ENCODE measurements around the gene PTPN21.
A peak's percentile ranks its signal among the peaks of the same experiment; 100 is the strongest.

Gene PTPN21

DNA sequence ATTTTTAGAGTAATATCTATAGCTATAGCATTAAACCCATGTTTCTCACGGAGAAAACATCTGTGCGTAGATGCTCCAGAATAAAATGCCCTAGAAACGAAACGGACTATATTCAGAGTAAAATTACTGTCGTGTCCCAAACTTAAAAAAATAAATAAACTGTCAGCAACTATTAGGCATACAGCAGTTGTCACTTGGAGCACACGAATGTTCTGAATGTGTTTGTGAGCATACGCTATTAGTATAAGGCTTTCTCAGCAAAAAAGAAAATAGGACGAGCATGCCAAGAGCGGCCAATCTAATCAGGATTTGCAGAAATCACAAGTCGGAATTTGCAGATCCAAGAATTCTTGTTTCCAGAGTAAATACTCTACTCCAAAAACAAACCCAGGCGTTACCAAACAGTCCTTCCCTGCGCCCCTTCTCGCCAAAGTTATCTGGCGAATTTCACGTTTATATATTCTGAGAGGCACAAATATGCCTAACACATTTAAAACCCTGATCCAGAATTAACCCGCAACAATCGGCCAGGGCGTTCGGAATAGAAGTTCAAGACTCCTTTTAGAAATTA, 836 bp downstream of the PTPN21 start:
- H3K36me3 ChIP-seq (ENCODE audit: control insufficient read depth in 1 of 2, insufficient read depth in 2 of 2, low read length in 2 of 2), result peaks cover 13 to 17% of the 10 kb centered on the region in 2 experiments
- peaks cover 9% of the 10 kb centered on the region for H3K79me1 ChIP-seq (ENCODE audit: low read length)
- H3K79me2 ChIP-seq (ENCODE audit: control insufficient read depth, insufficient read depth, low read length, poor library complexity), result peaks cover 5% of the 10 kb centered on the region
- H3K23ac ChIP-seq (ENCODE audit: low read length), result no peak overlapping the region
- H3K14ac ChIP-seq (ENCODE audit: low read length), result peak overlapping the region; percentile 97
- peak overlapping the region; percentile 84 for H3K4me3 ChIP-seq (ENCODE audit: low read depth, low read length)
- no CpG with 5 or more reads among the region's 19 CpGs for WGBS (ENCODE audit: extremely low coverage, insufficient coverage, insufficient read length)
- H4K91ac ChIP-seq (ENCODE audit: low read depth, low read length), result peak overlapping the region; percentile 98
- H3K27ac ChIP-seq (ENCODE audit: low read depth, low read length), result peak overlapping the region; percentile 99
- peaks cover 6 to 7% of the 10 kb centered on the region in 2 experiments for H3K4me1 ChIP-seq (ENCODE audit: control insufficient read depth in 1 of 2, insufficient read depth in 2 of 2, low read length in 2 of 2)
- no peak for DNase-seq
- H2AFZ ChIP-seq (ENCODE audit: insufficient read depth, low read length, poor library complexity), result no peak overlapping the region
- no peaks in the 10 kb centered on the region for H3K27me3 ChIP-seq (ENCODE audit: insufficient read depth, low read length)
- H4K12ac ChIP-seq (ENCODE audit: low read depth, low read length), result peak overlapping the region; percentile 97
- peak overlapping the region; percentile 72 for H3K4ac ChIP-seq (ENCODE audit: low read depth, low read length)
- H3K18ac ChIP-seq (ENCODE audit: low read length), result peak overlapping the region; percentile 99
- H2AK5ac ChIP-seq (ENCODE audit: low read length), result peak overlapping the region; percentile 23
- H2BK12ac ChIP-seq (ENCODE audit: low read length), result no peak overlapping the region
- no peaks in the 10 kb centered on the region for H3K9me3 ChIP-seq (ENCODE audit: insufficient read depth, low read depth, low read length)
- H2BK5ac ChIP-seq (ENCODE audit: low read depth, low read length, poor library complexity), result peak overlapping the region; percentile 88
- H3K9ac ChIP-seq (ENCODE audit: low read length), result peak overlapping the region; percentile 85
- peak overlapping the region; percentile 97 for H4K8ac ChIP-seq (ENCODE audit: low read depth, low read length)
- peak overlapping the region; percentile 57 for H3K4me2 ChIP-seq (ENCODE audit: low read length)
- peak overlapping the region; percentile 96 for H2BK120ac ChIP-seq (ENCODE audit: insufficient read depth, low read length, poor library complexity)

DNA sequence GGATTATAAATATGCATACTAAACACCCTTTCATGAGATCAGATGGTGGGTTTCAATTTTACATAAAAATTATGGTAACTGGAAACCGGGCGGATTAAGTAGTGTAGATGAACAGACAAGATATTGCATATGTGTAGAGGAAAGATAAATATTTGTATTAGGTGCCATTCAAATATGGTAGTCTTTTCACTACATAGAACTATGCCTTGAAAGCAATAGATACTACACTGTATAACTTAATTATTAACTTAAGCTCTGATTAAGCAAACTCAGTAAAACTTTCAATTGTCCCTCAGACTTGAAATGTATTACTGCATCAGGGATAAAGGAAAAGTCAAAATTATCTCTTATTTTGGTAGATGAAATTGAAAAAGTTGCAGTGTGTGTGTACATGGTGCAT, 1.9 kb downstream of the PTPN21 start:
- Histone ChIP-seq H3K9me3 (ENCODE audit: insufficient read depth, low read depth, low read length) (no peaks in the 10 kb centered on the region), H3K27ac (ENCODE audit: low read depth, low read length) (no peak overlapping the region), H4K12ac (ENCODE audit: low read depth, low read length) (no peak overlapping the region), H3K79me1 (ENCODE audit: low read length) (peaks cover 9% of the 10 kb centered on the region), H4K8ac (ENCODE audit: low read depth, low read length) (no peak overlapping the region), H3K79me2 (ENCODE audit: control insufficient read depth, insufficient read depth, low read length, poor library complexity) (peaks cover 5% of the 10 kb centered on the region), H3K4me1 (ENCODE audit: control insufficient read depth in 1 of 2, insufficient read depth in 2 of 2, low read length in 2 of 2) (peaks cover 6 to 7% of the 10 kb centered on the region in 2 experiments), H3K9ac (ENCODE audit: low read length) (no peak overlapping the region), H2BK120ac (ENCODE audit: insufficient read depth, low read length, poor library complexity) (no peak overlapping the region), H3K36me3 (ENCODE audit: control insufficient read depth in 1 of 2, insufficient read depth in 2 of 2, low read length in 2 of 2) (peaks cover 20 to 22% of the 10 kb centered on the region in 2 experiments), H3K27me3 (ENCODE audit: insufficient read depth, low read length) (no peaks in the 10 kb centered on the region), H2BK12ac (ENCODE audit: low read length) (no peak overlapping the region), H2AK5ac (ENCODE audit: low read length) (no peak overlapping the region), H3K14ac (ENCODE audit: low read length) (no peak overlapping the region), H3K4ac (ENCODE audit: low read depth, low read length) (no peak overlapping the region), H3K4me2 (ENCODE audit: low read length) (no peak overlapping the region), H3K18ac (ENCODE audit: low read length) (no peak overlapping the region), H3K23ac (ENCODE audit: low read length) (no peak overlapping the region), H4K91ac (ENCODE audit: low read depth, low read length) (no peak overlapping the region), H3K4me3 (ENCODE audit: low read depth, low read length) (no peak overlapping the region), H2BK5ac (ENCODE audit: low read depth, low read length, poor library complexity) (no peak overlapping the region), H2AFZ (ENCODE audit: insufficient read depth, low read length, poor library complexity) (no peak overlapping the region)
- WGBS (ENCODE audit: extremely low coverage, insufficient coverage, insufficient read length), result no CpG with 5 or more reads among the region's 2 CpGs
- DNase-seq, result no peak

DNA sequence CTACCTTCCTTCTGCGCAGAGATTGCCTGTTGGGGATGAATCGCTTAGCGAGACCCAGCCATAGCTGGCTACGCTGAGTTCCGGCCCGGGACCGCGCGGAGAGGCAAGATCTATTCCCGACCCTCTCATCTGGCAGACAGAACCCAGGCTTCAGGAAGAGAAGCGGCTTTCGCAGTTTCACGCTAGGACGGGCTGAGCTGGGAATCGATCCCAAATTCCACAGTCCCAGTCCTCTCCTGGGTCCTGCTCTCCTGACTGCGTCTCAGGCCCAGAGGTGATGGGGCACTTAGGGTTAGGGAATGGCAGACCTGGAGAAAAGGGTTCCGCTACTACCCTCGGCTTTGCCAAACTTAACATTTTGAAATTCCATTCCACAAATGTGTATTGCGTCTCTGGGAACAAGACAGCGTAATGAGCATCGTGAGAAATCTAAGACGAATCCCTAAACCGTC, 2.8 kb downstream of the PTPN21 start:
- Histone ChIP-seq H3K4me3 (ENCODE audit: low read depth, low read length) (no peak overlapping the region), H3K4me2 (ENCODE audit: low read length) (peak overlapping the region; percentile 53), H3K14ac (ENCODE audit: low read length) (no peak overlapping the region), H3K27ac (ENCODE audit: low read depth, low read length) (no peak overlapping the region), H3K9ac (ENCODE audit: low read length) (no peak overlapping the region), H2BK5ac (ENCODE audit: low read depth, low read length, poor library complexity) (peak overlapping the region; percentile 1), H3K27me3 (ENCODE audit: insufficient read depth, low read length) (no peaks in the 10 kb centered on the region), H3K18ac (ENCODE audit: low read length) (peak overlapping the region; percentile 8), H3K36me3 (ENCODE audit: control insufficient read depth in 1 of 2, insufficient read depth in 2 of 2, low read length in 2 of 2) (peaks cover 24 to 28% of the 10 kb centered on the region in 2 experiments), H3K79me2 (ENCODE audit: control insufficient read depth, insufficient read depth, low read length, poor library complexity) (peaks cover 5% of the 10 kb centered on the region), H2BK120ac (ENCODE audit: insufficient read depth, low read length, poor library complexity) (peak overlapping the region; percentile 3), H3K4me1 (ENCODE audit: control insufficient read depth in 1 of 2, insufficient read depth in 2 of 2, low read length in 2 of 2) (peaks cover 6 to 7% of the 10 kb centered on the region in 2 experiments), H4K91ac (ENCODE audit: low read depth, low read length) (no peak overlapping the region), H2AFZ (ENCODE audit: insufficient read depth, low read length, poor library complexity) (no peak overlapping the region), H4K12ac (ENCODE audit: low read depth, low read length) (no peak overlapping the region), H3K9me3 (ENCODE audit: insufficient read depth, low read depth, low read length) (no peaks in the 10 kb centered on the region), H2BK12ac (ENCODE audit: low read length) (no peak overlapping the region), H4K8ac (ENCODE audit: low read depth, low read length) (peak overlapping the region; percentile 27), H3K79me1 (ENCODE audit: low read length) (peaks cover 9% of the 10 kb centered on the region), H2AK5ac (ENCODE audit: low read length) (peak overlapping the region; percentile 19), H3K4ac (ENCODE audit: low read depth, low read length) (peak overlapping the region; percentile 56), H3K23ac (ENCODE audit: low read length) (no peak overlapping the region)
- WGBS (ENCODE audit: extremely low coverage, insufficient coverage, insufficient read length), result no CpG with 5 or more reads among the region's 23 CpGs
- DNase-seq, result no peak

DNA sequence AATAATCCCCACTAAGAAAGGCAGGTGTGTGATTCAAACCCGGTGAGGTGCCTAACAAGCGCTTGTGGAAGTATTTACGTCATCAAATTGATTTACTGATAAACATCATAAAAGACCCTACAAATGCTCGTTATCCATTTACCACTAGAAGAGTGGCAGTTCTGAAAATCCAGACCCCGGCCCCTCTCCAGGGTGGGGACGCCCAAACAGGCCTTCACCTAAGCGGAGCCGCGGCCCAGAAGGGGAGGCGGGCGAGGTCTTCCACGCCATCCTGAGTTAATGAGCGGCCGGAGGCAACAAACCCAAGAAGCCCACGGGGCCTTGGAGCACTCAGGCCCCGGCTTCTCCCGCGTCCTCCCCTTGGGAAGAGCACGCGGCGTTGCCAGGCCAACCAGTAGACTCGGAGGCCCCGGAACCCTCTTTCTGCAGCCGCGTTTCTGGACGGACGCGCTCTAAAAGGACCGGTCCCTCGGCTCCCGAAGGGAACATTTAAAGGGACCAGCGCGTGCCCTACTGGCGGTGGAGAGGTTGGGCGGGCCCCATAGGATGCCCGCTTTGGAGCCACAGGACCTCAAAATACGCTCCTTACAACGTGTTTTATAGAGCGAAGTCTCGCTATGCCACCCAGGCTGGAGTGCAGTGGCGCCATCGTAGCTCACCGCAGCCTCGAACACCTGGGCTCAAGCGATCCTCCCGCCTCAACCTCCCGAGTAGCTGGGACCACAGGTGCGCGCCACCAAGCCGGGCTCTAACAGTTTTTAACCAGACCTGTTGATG, 3.5 kb downstream of the PTPN21 start:
- Histone ChIP-seq H3K4ac (ENCODE audit: low read depth, low read length) (peak overlapping the region; percentile 50), H3K9ac (ENCODE audit: low read length) (no peak overlapping the region), H3K4me2 (ENCODE audit: low read length) (peak overlapping the region; percentile 53), H3K27me3 (ENCODE audit: insufficient read depth, low read length) (no peaks in the 10 kb centered on the region), H2AK5ac (ENCODE audit: low read length) (no peak overlapping the region), H3K18ac (ENCODE audit: low read length) (no peak overlapping the region), H3K79me1 (ENCODE audit: low read length) (peaks cover 9% of the 10 kb centered on the region), H3K36me3 (ENCODE audit: control insufficient read depth in 1 of 2, insufficient read depth in 2 of 2, low read length in 2 of 2) (peaks cover 24 to 28% of the 10 kb centered on the region in 2 experiments), H3K14ac (ENCODE audit: low read length) (no peak overlapping the region), H4K91ac (ENCODE audit: low read depth, low read length) (no peak overlapping the region), H2AFZ (ENCODE audit: insufficient read depth, low read length, poor library complexity) (no peak overlapping the region), H4K12ac (ENCODE audit: low read depth, low read length) (peak overlapping the region; percentile 39), H3K27ac (ENCODE audit: low read depth, low read length) (no peak overlapping the region), H2BK12ac (ENCODE audit: low read length) (no peak overlapping the region), H2BK5ac (ENCODE audit: low read depth, low read length, poor library complexity) (no peak overlapping the region), H3K4me1 (ENCODE audit: control insufficient read depth in 1 of 2, insufficient read depth in 2 of 2, low read length in 2 of 2) (peaks cover 6 to 7% of the 10 kb centered on the region in 2 experiments), H3K79me2 (ENCODE audit: control insufficient read depth, insufficient read depth, low read length, poor library complexity) (peaks cover 5% of the 10 kb centered on the region), H3K4me3 (ENCODE audit: low read depth, low read length) (peak overlapping the region; percentile 55), H3K9me3 (ENCODE audit: insufficient read depth, low read depth, low read length) (no peaks in the 10 kb centered on the region), H4K8ac (ENCODE audit: low read depth, low read length) (peak overlapping the region; percentile 32), H3K23ac (ENCODE audit: low read length) (no peak overlapping the region), H2BK120ac (ENCODE audit: insufficient read depth, low read length, poor library complexity) (no peak overlapping the region)
- no CpG with 5 or more reads among the region's 50 CpGs for WGBS (ENCODE audit: extremely low coverage, insufficient coverage, insufficient read length)
- peak; percentile 61 to 78 for DNase-seq

All from trophoblast cell (in vitro differentiated cells and primary cell).